Thoracic aorta (tissue), 2 donors: Measurements from ENCODE around the gene BMPER. TPM values are rescaled to one million over a fixed set of nuclear protein-coding genes. Genes with fewer than 3 reads are reported as not detected.

Experiments
- ATAC-seq: fragments of 150-250 bp; one replicate; pipeline ENCODE4 v1.8.0; 2017; ENCODE audit warnings: low read depth; ENCODE audit not compliant: insufficient number of reproducible peaks, low FRiP score
- DNase-seq: peaks from one replicate; pipeline ENCODE4 v3.0.0-alpha.2; 2020; ENCODE audit warnings: low spot score
- H3K27ac ChIP-seq, 2 donors: fragments of 200-600 bp; sonication (generic); 1 replicate in 1 of 2; 2 replicates in 1 of 2; pipeline ENCODE4 v1.5.1; 2016; ENCODE audit warnings: mild to moderate bottlenecking in 2 of 2, moderate library complexity in 2 of 2
- H3K27me3 ChIP-seq: fragments of 200-600 bp; sonication (generic); replicated peaks from 2 replicates; pipeline ENCODE4 v1.6.0; 2016; ENCODE audit warnings: mild to moderate bottlenecking; ENCODE audit not compliant: insufficient read depth
- H3K36me3 ChIP-seq: fragments of 200-600 bp; sonication (generic); one replicate; pipeline ENCODE4 v1.5.1; 2016
- H3K4me1 ChIP-seq, 2 donors: fragments of 200-600 bp; sonication (generic); 1 replicate in 1 of 2; 2 replicates in 1 of 2; pipeline versions ENCODE4 v1.5.1 to v1.6.0; 2016; ENCODE audit warnings: low read depth in 2 of 2, mild to moderate bottlenecking in 1 of 2; ENCODE audit not compliant: control insufficient read depth in 1 of 2
- H3K4me3 ChIP-seq: fragments of 200-600 bp; sonication (generic); 2 replicates; pipeline ENCODE4 v1.5.1; 2016; ENCODE audit warnings: mild to moderate bottlenecking
- H3K9me3 ChIP-seq: fragments of 200-600 bp; sonication (generic); 2 replicates; pipeline ENCODE4 v1.5.1; 2016
- CTCF ChIP-seq: fragments of 200-600 bp; sonication (generic); IDR thresholded peaks from one replicate; pipeline ENCODE4 v1.5.1; 2019; ENCODE audit warnings: antibody characterized with exemption
- total RNA-seq, 2 donors: library from RNA; depleted of rRNA; stranded (reverse); fragments of >200 nt; gene quantifications; one replicate each; pipeline versions ENCODE4 v1.1.0 to v1.2.3, GENCODE V29; 2016

BMPER gene
- total RNA-seq, 2 donors from 2014 or later: 0.54 to 2.3 TPM

DNA sequence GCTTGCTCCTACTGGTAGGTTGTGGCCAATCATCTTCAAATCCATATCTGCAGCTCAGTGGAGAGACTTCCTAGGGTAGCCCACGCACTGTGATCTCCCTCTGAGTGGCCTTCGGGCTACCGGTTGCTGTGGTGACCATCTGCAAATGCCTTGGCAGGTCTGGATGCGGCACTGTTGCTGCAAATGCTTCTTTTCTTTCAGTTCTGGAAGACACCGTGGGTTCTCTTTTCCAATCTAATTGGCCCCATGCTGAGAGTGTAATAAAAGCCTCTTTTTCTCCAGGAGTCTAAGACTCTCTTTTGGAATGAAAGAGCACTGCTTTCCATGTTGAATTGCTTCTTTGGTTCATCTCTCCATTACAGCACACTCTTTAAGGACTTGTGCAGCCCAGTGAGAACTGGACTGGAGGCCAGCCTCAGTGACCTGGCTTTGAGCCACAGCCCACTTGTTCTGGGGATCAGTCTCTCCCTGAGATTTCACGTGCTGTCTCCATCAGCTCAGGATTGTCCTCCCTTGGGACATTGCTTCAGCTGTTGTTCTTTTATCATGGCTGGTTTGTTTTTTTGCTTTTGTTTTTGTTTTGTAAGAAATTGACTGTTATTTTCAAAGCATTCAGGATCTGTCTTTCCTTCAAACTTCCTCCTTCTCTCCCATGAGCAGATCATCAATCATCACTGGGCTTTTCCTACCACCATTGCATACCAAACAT is 286.6 kb downstream of the BMPER start:
- no peak for TF ChIP-seq CTCF
- Histone ChIP-seq H3K27ac (no peak overlapping the region), H3K36me3 (no peaks in the 10 kb centered on the region), H3K9me3 (no peaks in the 10 kb centered on the region), H3K4me3 (no peak overlapping the region), H3K4me1 (no peaks in the 10 kb centered on the region), H3K27me3 (no peaks in the 10 kb centered on the region)
- DNase-seq (no peak), ATAC-seq (no peak)

DNA sequence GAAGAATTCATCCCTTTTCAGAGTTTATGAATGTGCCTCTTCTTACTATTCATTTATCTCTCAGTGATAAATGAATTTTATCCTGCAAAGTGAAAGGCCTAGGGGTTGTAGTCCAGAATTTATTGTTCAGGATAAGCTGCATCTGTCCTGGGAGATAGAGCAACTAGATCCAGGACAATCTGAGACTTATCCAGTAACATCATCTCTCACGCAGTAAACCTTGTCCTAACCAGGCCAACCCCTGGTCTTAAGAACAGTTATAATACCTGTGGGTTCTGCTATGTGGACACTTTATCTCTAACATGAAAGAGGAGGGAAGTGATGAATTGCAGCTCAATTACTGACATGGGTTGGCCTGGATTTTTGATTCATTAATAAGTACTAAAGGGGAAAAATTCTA is 287.6 kb downstream of the BMPER start:
- H3K4me1 ChIP-seq: no peaks in the 10 kb centered on the region
- TF ChIP-seq CTCF: no peak
- DNase-seq (no peak), ATAC-seq (no peak)
- no peak overlapping the region for H3K27ac ChIP-seq
- H3K27me3 ChIP-seq: no peaks in the 10 kb centered on the region
- no peak overlapping the region for H3K4me3 ChIP-seq
- no peaks in the 10 kb centered on the region for H3K36me3 ChIP-seq
- no peaks in the 10 kb centered on the region for H3K9me3 ChIP-seq

- H3K27me3 ChIP-seq: no peaks in the 10 kb centered on the region
- H3K4me1 ChIP-seq: no peaks in the 10 kb centered on the region
- no peak for TF ChIP-seq CTCF
- H3K9me3 ChIP-seq: no peaks in the 10 kb centered on the region
- ATAC-seq (no peak), DNase-seq (no peak)
- no peak overlapping the region for H3K27ac ChIP-seq
- no peaks in the 10 kb centered on the region for H3K36me3 ChIP-seq
- H3K4me3 ChIP-seq: no peak overlapping the region
These were observed 292.9 kb downstream of the BMPER start for GRCh38 chr7:34198231-34198641.
